ENCODE measurements around the gene SLC6A5.

SLC6A5 gene

DNA sequence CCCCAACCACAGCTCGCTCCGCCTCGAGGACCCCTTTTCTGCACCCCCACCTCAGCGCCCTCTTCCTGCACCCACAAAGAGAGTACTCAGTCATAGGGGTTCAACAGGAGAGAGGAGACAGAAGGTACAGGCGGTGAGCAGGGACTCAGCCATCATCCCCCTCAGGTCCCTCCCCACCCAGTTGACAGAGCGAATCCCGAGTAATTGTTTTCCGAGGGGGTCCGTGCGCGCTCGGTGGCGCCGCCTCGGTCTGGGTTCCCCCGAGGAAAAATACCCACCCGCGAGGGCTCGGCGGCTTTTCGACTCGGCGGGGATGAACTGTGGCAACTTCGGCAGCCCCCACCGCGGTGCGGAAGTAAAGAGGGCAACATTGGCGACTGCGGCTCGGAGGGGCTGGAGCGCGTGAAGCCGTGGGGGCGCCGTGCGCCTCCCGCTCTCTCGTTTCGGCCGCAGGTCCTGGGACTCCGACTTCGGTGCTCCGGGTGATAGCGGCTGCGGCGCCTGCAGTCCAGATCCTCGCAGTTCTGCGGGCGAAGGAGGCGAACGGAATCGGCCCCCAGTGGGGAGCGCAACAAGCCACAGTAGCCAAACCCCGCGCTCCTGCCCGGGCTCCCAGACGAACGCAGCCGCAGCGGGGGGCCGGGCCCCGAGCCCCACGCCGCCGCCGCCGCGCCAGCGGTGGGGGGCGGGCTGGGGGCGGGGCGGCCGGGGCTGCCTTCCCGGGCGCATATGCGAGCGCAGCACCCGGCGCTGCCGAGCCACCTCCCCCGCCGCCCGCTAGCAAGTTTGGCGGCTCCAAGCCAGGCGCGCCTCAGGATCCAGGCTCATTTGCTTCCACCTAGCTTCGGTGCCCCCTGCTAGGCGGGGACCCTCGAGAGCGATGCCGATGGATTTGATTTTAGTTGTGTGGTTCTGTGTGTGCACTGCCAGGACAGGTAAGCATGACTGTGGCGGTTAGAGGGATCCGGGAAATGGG is 69.7 kb downstream of the SLC6A5 start, which contains the start of gene NELL1:
TSS of gene NELL1 (plus strand) at position 743 of the 976 bp plus-strand sequence.
- no peak for DNase-seq (ENCODE audit: low read depth in 2 of 2)

GRCh38 chr11:20669820-20670684 is 70.6 kb downstream of the SLC6A5 start:
- DNase-seq (ENCODE audit: low read depth in 2 of 2) = no peak

GRCh38 chr11:20670932-20671403 is 71.6 kb downstream of the SLC6A5 start:
- no peak for DNase-seq (ENCODE audit: low read depth in 2 of 2)

DNA sequence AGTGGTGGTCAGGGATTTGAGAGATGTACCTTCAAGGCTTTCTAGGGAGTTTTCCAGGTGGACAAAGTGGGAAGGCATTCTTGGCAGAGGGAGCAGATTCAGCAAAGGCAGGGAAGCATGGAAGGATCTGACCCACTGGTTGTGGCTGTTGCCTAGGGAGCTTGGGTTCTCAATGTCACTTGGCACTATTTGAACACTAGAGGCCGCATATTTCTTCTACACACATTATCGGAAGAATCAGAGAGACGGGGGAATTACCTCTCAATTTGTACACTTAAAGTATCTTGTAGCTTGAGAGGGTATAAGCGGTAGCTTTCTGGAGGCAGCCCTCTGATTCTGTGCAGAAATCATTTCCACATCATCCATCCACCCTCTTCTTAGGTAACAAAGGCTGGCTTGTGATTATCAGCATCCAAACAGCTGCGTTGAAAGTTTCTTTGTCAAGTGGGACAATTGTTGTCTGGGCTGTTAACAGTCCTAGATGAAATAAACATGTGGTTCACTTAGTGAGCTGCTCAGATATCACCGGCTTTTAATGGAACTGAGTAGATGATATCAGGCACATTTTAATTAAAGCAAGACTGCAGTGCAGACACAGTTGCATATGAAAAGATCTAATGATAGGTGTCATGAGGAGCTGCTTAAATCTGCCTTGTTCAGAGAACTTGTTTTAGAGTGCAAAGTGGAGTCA is 72.6 kb downstream of the SLC6A5 start:
- DNase-seq (ENCODE audit: low read depth in 2 of 2) = no peak

- no peak for DNase-seq (ENCODE audit: low read depth in 2 of 2)
These were observed 73.2 kb downstream of the SLC6A5 start for GRCh38 chr11:20672575-20672974.

GRCh38 chr11:20676658-20677057 is 77.2 kb downstream of the SLC6A5 start:
- DNase-seq (ENCODE audit: low read depth in 2 of 2) = no peak

GRCh38 chr11:20688761-20689160 is 89.4 kb downstream of the SLC6A5 start:
- DNase-seq (ENCODE audit: low read depth in 2 of 2) = no peak

DNA sequence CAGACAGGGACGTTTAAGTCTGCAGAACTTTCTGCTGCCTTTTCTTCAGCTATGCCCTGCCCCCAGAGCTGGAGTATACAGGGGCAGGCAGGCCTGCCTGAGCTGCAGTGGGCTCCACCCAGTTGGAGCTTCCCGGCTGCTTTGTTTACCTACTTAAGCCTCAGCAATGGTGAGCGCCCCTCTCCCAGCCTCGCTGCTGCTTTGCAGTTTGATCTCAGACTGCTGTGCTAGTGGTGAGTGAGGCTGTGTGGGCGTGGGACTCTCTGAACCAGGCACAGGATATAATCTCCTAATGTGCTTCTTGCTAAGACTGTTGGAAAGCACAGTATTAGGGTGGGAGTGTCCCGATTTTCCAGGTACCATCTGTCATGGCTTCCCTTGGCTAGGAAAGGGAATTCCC is 108.5 kb downstream of the SLC6A5 start:
- no peak for DNase-seq (ENCODE audit: low read depth in 2 of 2)
